ENCODE data around the gene TSPAN19.

Gene TSPAN19

GRCh38 chr12:85000729-85001128 is 35.3 kb downstream of the TSPAN19 start:
- H3K4me1 ChIP-seq (ENCODE audit: insufficient read depth, low read length) = peaks cover 9% of the 10 kb centered on the region; the same call in 1 of the 2 replicates
- H3K36me3 ChIP-seq (ENCODE audit: insufficient read depth, low read depth, low read length) = no peaks in the 10 kb centered on the region
- no peaks in the 10 kb centered on the region for H3K9me3 ChIP-seq (ENCODE audit: insufficient read depth, low read depth, low read length)
- H3K4me3 ChIP-seq (ENCODE audit: low read length) = no peak overlapping the region
- no peaks in the 10 kb centered on the region for H3K27me3 ChIP-seq (ENCODE audit: insufficient read depth, low read length)
- H3K27ac ChIP-seq (ENCODE audit: low read length) = no peak overlapping the region
- H3K9ac ChIP-seq (ENCODE audit: low read depth, low read length) = no peak overlapping the region

GRCh38 chr12:84998341-84998740 is 37.7 kb downstream of the TSPAN19 start:
- no peak overlapping the region for H3K9ac ChIP-seq (ENCODE audit: low read depth, low read length)
- H3K9me3 ChIP-seq (ENCODE audit: insufficient read depth, low read depth, low read length) = no peaks in the 10 kb centered on the region
- no peak overlapping the region for H3K4me3 ChIP-seq (ENCODE audit: low read length)
- peaks cover 11% of the 10 kb centered on the region; the same call in 1 of the 2 replicates for H3K4me1 ChIP-seq (ENCODE audit: insufficient read depth, low read length)
- no peaks in the 10 kb centered on the region for H3K36me3 ChIP-seq (ENCODE audit: insufficient read depth, low read depth, low read length)
- H3K27ac ChIP-seq (ENCODE audit: low read length) = no peak overlapping the region
- no peaks in the 10 kb centered on the region for H3K27me3 ChIP-seq (ENCODE audit: insufficient read depth, low read length)

- H3K36me3 ChIP-seq (ENCODE audit: insufficient read depth, low read depth, low read length) = no peaks in the 10 kb centered on the region
- peaks cover 11% of the 10 kb centered on the region; the same call in 1 of the 2 replicates for H3K4me1 ChIP-seq (ENCODE audit: insufficient read depth, low read length)
- H3K9ac ChIP-seq (ENCODE audit: low read depth, low read length) = no peak overlapping the region
- no peaks in the 10 kb centered on the region for H3K27me3 ChIP-seq (ENCODE audit: insufficient read depth, low read length)
- no peaks in the 10 kb centered on the region for H3K9me3 ChIP-seq (ENCODE audit: insufficient read depth, low read depth, low read length)
- H3K27ac ChIP-seq (ENCODE audit: low read length) = no peak overlapping the region
- H3K4me3 ChIP-seq (ENCODE audit: low read length) = no peak overlapping the region
Measured at GRCh38 chr12:84996759-84997158, 39.3 kb downstream of the TSPAN19 start.

GRCh38 chr12:84995641-84996040 is 40.4 kb downstream of the TSPAN19 start:
- H3K9ac ChIP-seq (ENCODE audit: low read depth, low read length) = no peak overlapping the region

GRCh38 chr12:84994426-84994825 is 41.7 kb downstream of the TSPAN19 start:
- no peak overlapping the region for H3K27ac ChIP-seq (ENCODE audit: low read length)
- no peak overlapping the region for H3K9ac ChIP-seq (ENCODE audit: low read depth, low read length)
- H3K9me3 ChIP-seq (ENCODE audit: insufficient read depth, low read depth, low read length) = no peaks in the 10 kb centered on the region
- H3K27me3 ChIP-seq (ENCODE audit: insufficient read depth, low read length) = no peaks in the 10 kb centered on the region
- H3K36me3 ChIP-seq (ENCODE audit: insufficient read depth, low read depth, low read length) = no peaks in the 10 kb centered on the region
- no peak overlapping the region for H3K4me3 ChIP-seq (ENCODE audit: low read length)
- peaks cover 11% of the 10 kb centered on the region; the same call in 1 of the 2 replicates for H3K4me1 ChIP-seq (ENCODE audit: insufficient read depth, low read length)

More at GRCh38 chr12:84995641-84996040, 40.4 kb downstream of the TSPAN19 start:
- no peaks in the 10 kb centered on the region for H3K9me3 ChIP-seq (ENCODE audit: insufficient read depth, low read depth, low read length)
- no peaks in the 10 kb centered on the region for H3K27me3 ChIP-seq (ENCODE audit: insufficient read depth, low read length)
- no peaks in the 10 kb centered on the region for H3K36me3 ChIP-seq (ENCODE audit: insufficient read depth, low read depth, low read length)
- no peak overlapping the region for H3K4me3 ChIP-seq (ENCODE audit: low read length)
- no peak overlapping the region for H3K27ac ChIP-seq (ENCODE audit: low read length)
- peaks cover 11% of the 10 kb centered on the region; the same call in 1 of the 2 replicates for H3K4me1 ChIP-seq (ENCODE audit: insufficient read depth, low read length)

- H3K4me3 ChIP-seq (ENCODE audit: low read length) = no peak overlapping the region
- no peaks in the 10 kb centered on the region for H3K36me3 ChIP-seq (ENCODE audit: insufficient read depth, low read depth, low read length)
- no peak overlapping the region for H3K27ac ChIP-seq (ENCODE audit: low read length)
- peaks cover 7% of the 10 kb centered on the region; the same call in 1 of the 2 replicates for H3K4me1 ChIP-seq (ENCODE audit: insufficient read depth, low read length)
- no peak overlapping the region for H3K9ac ChIP-seq (ENCODE audit: low read depth, low read length)
- H3K27me3 ChIP-seq (ENCODE audit: insufficient read depth, low read length) = no peaks in the 10 kb centered on the region
- no peaks in the 10 kb centered on the region for H3K9me3 ChIP-seq (ENCODE audit: insufficient read depth, low read depth, low read length)
Measured at GRCh38 chr12:84986586-84986985, 49.5 kb downstream of the TSPAN19 start.

GRCh38 chr12:84986117-84986516 is 50.0 kb downstream of the TSPAN19 start:
- no peak overlapping the region for H3K27ac ChIP-seq (ENCODE audit: low read length)
- H3K9me3 ChIP-seq (ENCODE audit: insufficient read depth, low read depth, low read length) = no peaks in the 10 kb centered on the region
- no peak overlapping the region for H3K9ac ChIP-seq (ENCODE audit: low read depth, low read length)
- H3K4me3 ChIP-seq (ENCODE audit: low read length) = no peak overlapping the region
- no peaks in the 10 kb centered on the region for H3K27me3 ChIP-seq (ENCODE audit: insufficient read depth, low read length)
- no peaks in the 10 kb centered on the region for H3K36me3 ChIP-seq (ENCODE audit: insufficient read depth, low read depth, low read length)
- peaks cover 7% of the 10 kb centered on the region; the same call in 1 of the 2 replicates for H3K4me1 ChIP-seq (ENCODE audit: insufficient read depth, low read length)

- no peak overlapping the region for H3K9ac ChIP-seq (ENCODE audit: low read depth, low read length)
Measured at GRCh38 chr12:84983289-84983688, 52.8 kb downstream of the TSPAN19 start.

GRCh38 chr12:84982888-84983287 is 53.2 kb downstream of the TSPAN19 start:
- H3K36me3 ChIP-seq (ENCODE audit: insufficient read depth, low read depth, low read length) = no peaks in the 10 kb centered on the region
- H3K27me3 ChIP-seq (ENCODE audit: insufficient read depth, low read length) = no peaks in the 10 kb centered on the region

More at GRCh38 chr12:84983289-84983688, 52.8 kb downstream of the TSPAN19 start:
- peaks cover 7% of the 10 kb centered on the region; the same call in 1 of the 2 replicates for H3K4me1 ChIP-seq (ENCODE audit: insufficient read depth, low read length)
- H3K9me3 ChIP-seq (ENCODE audit: insufficient read depth, low read depth, low read length) = no peaks in the 10 kb centered on the region
- no peaks in the 10 kb centered on the region for H3K36me3 ChIP-seq (ENCODE audit: insufficient read depth, low read depth, low read length)
- H3K27ac ChIP-seq (ENCODE audit: low read length) = no peak overlapping the region
- no peak overlapping the region for H3K4me3 ChIP-seq (ENCODE audit: low read length)
- no peaks in the 10 kb centered on the region for H3K27me3 ChIP-seq (ENCODE audit: insufficient read depth, low read length)

GRCh38 chr12:84978921-84979320 is 57.2 kb downstream of the TSPAN19 start:
- no peaks in the 10 kb centered on the region for H3K9me3 ChIP-seq (ENCODE audit: insufficient read depth, low read depth, low read length)

More at GRCh38 chr12:84982888-84983287, 53.2 kb downstream of the TSPAN19 start:
- H3K9ac ChIP-seq (ENCODE audit: low read depth, low read length) = no peak overlapping the region
- H3K4me1 ChIP-seq (ENCODE audit: insufficient read depth, low read length) = peaks cover 7% of the 10 kb centered on the region; the same call in 1 of the 2 replicates
- no peak overlapping the region for H3K4me3 ChIP-seq (ENCODE audit: low read length)
- H3K27ac ChIP-seq (ENCODE audit: low read length) = no peak overlapping the region
- no peaks in the 10 kb centered on the region for H3K9me3 ChIP-seq (ENCODE audit: insufficient read depth, low read depth, low read length)

GRCh38 chr12:84976133-84976532 is 59.9 kb downstream of the TSPAN19 start:
- H3K4me1 ChIP-seq (ENCODE audit: insufficient read depth, low read length) = peaks cover 2% of the 10 kb centered on the region; the same call in 1 of the 2 replicates
- H3K27me3 ChIP-seq (ENCODE audit: insufficient read depth, low read length) = no peaks in the 10 kb centered on the region
- H3K36me3 ChIP-seq (ENCODE audit: insufficient read depth, low read depth, low read length) = no peaks in the 10 kb centered on the region
- H3K27ac ChIP-seq (ENCODE audit: low read length) = no peak overlapping the region
- H3K9me3 ChIP-seq (ENCODE audit: insufficient read depth, low read depth, low read length) = no peaks in the 10 kb centered on the region
- H3K9ac ChIP-seq (ENCODE audit: low read depth, low read length) = no peak overlapping the region
- no peak overlapping the region for H3K4me3 ChIP-seq (ENCODE audit: low read length)

More at GRCh38 chr12:84978921-84979320, 57.2 kb downstream of the TSPAN19 start:
- Histone ChIP-seq H3K4me1 (ENCODE audit: insufficient read depth, low read length) (peaks cover 7% of the 10 kb centered on the region; the same call in 1 of the 2 replicates), H3K27ac (ENCODE audit: low read length) (no peak overlapping the region), H3K27me3 (ENCODE audit: insufficient read depth, low read length) (no peaks in the 10 kb centered on the region), H3K4me3 (ENCODE audit: low read length) (no peak overlapping the region), H3K9ac (ENCODE audit: low read depth, low read length) (no peak overlapping the region), H3K36me3 (ENCODE audit: insufficient read depth, low read depth, low read length) (no peaks in the 10 kb centered on the region)

- Histone ChIP-seq H3K36me3 (ENCODE audit: insufficient read depth, low read depth, low read length) (no peaks in the 10 kb centered on the region), H3K27ac (ENCODE audit: low read length) (no peak overlapping the region), H3K9me3 (ENCODE audit: insufficient read depth, low read depth, low read length) (no peaks in the 10 kb centered on the region), H3K9ac (ENCODE audit: low read depth, low read length) (no peak overlapping the region), H3K27me3 (ENCODE audit: insufficient read depth, low read length) (no peaks in the 10 kb centered on the region), H3K4me1 (ENCODE audit: insufficient read depth, low read length) (peaks cover 2% of the 10 kb centered on the region; the same call in 1 of the 2 replicates), H3K4me3 (ENCODE audit: low read length) (no peak overlapping the region)
Measured at GRCh38 chr12:84974155-84974815, 61.8 kb downstream of the TSPAN19 start.

All from iPS-20b (cell line).